ENCODE data around the gene TRMT11. TPM values are rescaled to one million over a fixed set of nuclear protein-coding genes. Genes with fewer than 3 reads are reported as not detected.

TRMT11 gene
- total and polyA plus RNA-seq, 9 of the 15 experiments (the other 6 are each of a cell fraction or from before 2014, with no cell fraction given) = 38.8 to 88.0 (median 59.8) TPM

DNA sequence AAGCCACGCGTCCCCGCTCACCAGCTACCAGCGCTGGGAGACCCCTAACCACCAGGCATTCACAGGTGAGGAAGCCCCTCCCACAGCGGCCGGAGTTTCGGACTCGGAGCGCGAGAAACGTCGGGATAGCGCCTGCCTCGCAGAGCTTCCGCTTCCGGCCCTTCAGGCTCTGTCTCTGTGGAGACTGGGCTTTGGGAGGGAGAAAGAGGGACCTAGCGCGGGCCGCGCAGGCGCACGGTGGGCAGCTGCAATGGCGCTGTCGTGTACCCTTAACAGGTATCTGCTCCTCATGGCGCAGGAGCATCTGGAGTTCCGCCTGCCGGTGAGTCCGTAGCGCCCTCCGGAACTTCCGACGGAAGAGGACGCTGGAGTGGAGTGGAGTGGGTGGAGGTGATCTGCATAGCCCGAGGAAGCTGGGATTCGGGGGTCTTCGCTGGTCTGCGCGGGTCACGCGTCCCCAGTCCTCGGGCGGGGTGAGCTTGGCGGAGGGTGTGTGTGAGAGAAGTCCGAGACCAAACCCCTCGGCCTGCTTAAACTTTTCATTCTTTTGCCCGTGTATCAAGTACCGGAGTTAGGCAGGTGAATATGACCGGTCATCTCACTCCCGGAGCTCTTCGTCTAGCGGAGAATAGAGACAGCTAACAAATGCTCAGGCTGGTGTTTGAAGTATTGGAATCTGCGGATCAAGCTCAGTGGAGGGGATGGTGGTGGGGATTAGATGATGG lies at the start of gene TRMT11 (continued):
- TF ChIP-seq MTF1 (CRISPR knock-in tag; IDR thresholded peaks at IDR 0.05; ENCODE audit: borderline replicate concordance) (no peak), MAX (CRISPR knock-in tag; IDR thresholded peaks at IDR 0.05) (peak; percentile 73), PHF8 (IDR thresholded peaks at IDR 0.05; ENCODE audit: borderline replicate concordance, low read length) (peak; percentile 96; the same call in 1 of the 2 replicates), HMG20B (CRISPR knock-in tag; IDR thresholded peaks at IDR 0.05) (no peak), NFIC (IDR thresholded peaks at IDR 0.05) (peak; percentile 54), ZNF3 (CRISPR knock-in tag; IDR thresholded peaks at IDR 0.05) (no peak), CSDE1 (IDR thresholded peaks at IDR 0.05) (peak in 1 of 2 experiments; percentile 74; a peak in 2 of 4 replicates), L3MBTL2 (IDR thresholded peaks at IDR 0.05) (peak; percentile 62; the same call in 1 of the 2 replicates), ZNF780A (CRISPR knock-in tag; IDR thresholded peaks at IDR 0.05) (no peak), CXXC5 (CRISPR knock-in tag; IDR thresholded peaks at IDR 0.05) (peak; percentile 80), NCOA1 (IDR thresholded peaks at IDR 0.05; ENCODE audit: low read depth) (peak; percentile 66; the same call in 1 of the 2 replicates), CHD2 (IDR thresholded peaks at IDR 0.05; ENCODE audit: low read depth, low read length) (peak; percentile 67; the same call in 1 of the 2 replicates), NR4A1 (CRISPR knock-in tag; IDR thresholded peaks at IDR 0.05) (no peak), NR4A1 (tag; IDR thresholded peaks at IDR 0.05) (no peak), EP400 (IDR thresholded peaks at IDR 0.05) (peak; percentile 93), POLR2H (tag; IDR thresholded peaks at IDR 0.05; ENCODE audit: low read depth) (peak; percentile 86), ZNF75A (CRISPR knock-in tag; IDR thresholded peaks at IDR 0.05) (no peak), ELF4 (CRISPR knock-in tag; IDR thresholded peaks at IDR 0.05) (no peak), MAFF (IDR thresholded peaks at IDR 0.05; ENCODE audit: low read length) (no peak; the same call in 1 of the 2 replicates), ZBTB17 (CRISPR knock-in tag; IDR thresholded peaks at IDR 0.05) (no peak), CEBPG (CRISPR knock-in tag; IDR thresholded peaks at IDR 0.05) (no peak), CEBPG (tag; conservative IDR thresholded peaks at IDR 0.05 in 1 of 2, IDR thresholded peaks at IDR 0.05 in 1 of 2) (no peak), NEUROD1 (IDR thresholded peaks at IDR 0.05; ENCODE audit: borderline replicate concordance, low read depth, low read length, partially characterized antibody) (no peak), ZNF224 (CRISPR knock-in tag; IDR thresholded peaks at IDR 0.05) (no peak), WHSC1 (IDR thresholded peaks at IDR 0.05; ENCODE audit: low read length) (no peak), ETV1 (tag; conservative IDR thresholded peaks at IDR 0.05; ENCODE audit: low read depth) (peak; percentile 78), JUND (IDR thresholded peaks at IDR 0.05; ENCODE audit: borderline replicate concordance, low read depth, low read length) (no peak), JUND (tag; IDR thresholded peaks at IDR 0.05; ENCODE audit: borderline replicate concordance, low read depth, low read length) (no peak; the same call in 2 of the 3 replicates), ZNF121 (CRISPR knock-in tag; conservative IDR thresholded peaks at IDR 0.05) (no peak)
- TF ChIP-seq, protein P1, sequence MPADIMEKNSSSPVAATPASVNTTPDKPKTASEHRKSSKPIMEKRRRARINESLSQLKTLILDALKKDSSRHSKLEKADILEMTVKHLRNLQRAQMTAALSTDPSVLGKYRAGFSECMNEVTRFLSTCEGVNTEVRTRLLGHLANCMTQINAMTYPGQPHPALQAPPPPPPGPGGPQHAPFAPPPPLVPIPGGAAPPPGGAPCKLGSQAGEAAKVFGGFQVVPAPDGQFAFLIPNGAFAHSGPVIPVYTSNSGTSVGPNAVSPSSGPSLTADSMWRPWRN (IDR thresholded peaks at IDR 0.05; ENCODE audit: low read depth) = no peak

Measured in K562 (cell line).